Measurements from ENCODE around the gene CNN2.

- TF ChIP-seq, protein P1, sequence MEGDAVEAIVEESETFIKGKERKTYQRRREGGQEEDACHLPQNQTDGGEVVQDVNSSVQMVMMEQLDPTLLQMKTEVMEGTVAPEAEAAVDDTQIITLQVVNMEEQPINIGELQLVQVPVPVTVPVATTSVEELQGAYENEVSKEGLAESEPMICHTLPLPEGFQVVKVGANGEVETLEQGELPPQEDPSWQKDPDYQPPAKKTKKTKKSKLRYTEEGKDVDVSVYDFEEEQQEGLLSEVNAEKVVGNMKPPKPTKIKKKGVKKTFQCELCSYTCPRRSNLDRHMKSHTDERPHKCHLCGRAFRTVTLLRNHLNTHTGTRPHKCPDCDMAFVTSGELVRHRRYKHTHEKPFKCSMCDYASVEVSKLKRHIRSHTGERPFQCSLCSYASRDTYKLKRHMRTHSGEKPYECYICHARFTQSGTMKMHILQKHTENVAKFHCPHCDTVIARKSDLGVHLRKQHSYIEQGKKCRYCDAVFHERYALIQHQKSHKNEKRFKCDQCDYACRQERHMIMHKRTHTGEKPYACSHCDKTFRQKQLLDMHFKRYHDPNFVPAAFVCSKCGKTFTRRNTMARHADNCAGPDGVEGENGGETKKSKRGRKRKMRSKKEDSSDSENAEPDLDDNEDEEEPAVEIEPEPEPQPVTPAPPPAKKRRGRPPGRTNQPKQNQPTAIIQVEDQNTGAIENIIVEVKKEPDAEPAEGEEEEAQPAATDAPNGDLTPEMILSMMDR (IDR thresholded peaks at IDR 0.05) = no peak
- TF ChIP-seq POLR2A (IDR thresholded peaks at IDR 0.05) = no peak
- TF ChIP-seq POLR2AphosphoS5 (IDR thresholded peaks at IDR 0.05) = no peak
Observed at GRCh38 chr19:1013218-1013617, 13.2 kb upstream of the CNN2 start.
